Natural killer cell (primary cell): ENCODE data around the gene SEC24D. TPM values are rescaled to one million over a fixed set of nuclear protein-coding genes. Genes with fewer than 3 reads are reported as not detected.
A peak's percentile ranks its signal among the peaks of the same experiment; 100 is the strongest.

Source experiments
- ATAC-seq, 3 donors: fragments of 150-1000 bp in 2 of 3; fragments of 200-7000 bp in 1 of 3; cut with Tn5 transposase; 1 replicate in 1 of 3; 2 replicates in 2 of 3; pipeline ENCODE4 v1.10.0; 2021; ENCODE audit warnings: mild to moderate bottlenecking in 2 of 3, moderate library complexity in 2 of 3
- DNase-seq, 2 donors: peaks; one replicate each; pipeline versions ENCODE4 v3.0.0 to v3.0.0-alpha.2; 2013 to 2021; ENCODE audit warnings: mixed read lengths in 1 of 2
- H3K27ac ChIP-seq: one replicate; pipeline ENCODE4 v1.5.1; 2013; ENCODE audit warnings: mild to moderate bottlenecking, low read length
- H3K27me3 ChIP-seq: one replicate; pipeline ENCODE4 v1.6.1; 2013; ENCODE audit warnings: low read length; ENCODE audit not compliant: control insufficient read depth, insufficient read depth
- H3K36me3 ChIP-seq: one replicate; pipeline ENCODE4 v1.6.1; 2013; ENCODE audit warnings: low read length; ENCODE audit not compliant: control insufficient read depth, insufficient read depth
- H3K4me1 ChIP-seq: one replicate; pipeline ENCODE4 v1.6.1; 2013; ENCODE audit warnings: low read length; ENCODE audit not compliant: control insufficient read depth, insufficient read depth
- H3K4me3 ChIP-seq: one replicate; pipeline ENCODE4 v1.5.1; 2013; ENCODE audit warnings: low read length
- H3K9me3 ChIP-seq: one replicate; pipeline ENCODE4 v1.6.1; 2013; ENCODE audit warnings: low read length; ENCODE audit not compliant: control insufficient read depth, insufficient read depth
- H3K27ac Mint-ChIP-seq, 2 donors: one replicate each; pipeline ENCODE4 v1.8.0; 2022; ENCODE audit warnings: mild to moderate bottlenecking in 2 of 2, mixed read lengths in 2 of 2, moderate library complexity in 1 of 2
- H3K27me3 Mint-ChIP-seq, 2 donors: one replicate each; pipeline ENCODE4 v1.8.0; 2022; ENCODE audit warnings: low read depth in 2 of 2, mixed read lengths in 2 of 2
- H3K36me3 Mint-ChIP-seq: one replicate; pipeline ENCODE4 v1.8.0; 2022; ENCODE audit warnings: mixed read lengths
- H3K4me1 Mint-ChIP-seq, 2 donors: one replicate each; pipeline ENCODE4 v1.8.0; 2022; ENCODE audit warnings: mixed read lengths in 2 of 2
- H3K4me3 Mint-ChIP-seq: one replicate; pipeline ENCODE4 v1.8.0; 2022; ENCODE audit warnings: mild to moderate bottlenecking, moderate library complexity, mixed read lengths
- H3K9me3 Mint-ChIP-seq, 2 donors: one replicate each; pipeline ENCODE4 v1.8.0; 2022; ENCODE audit warnings: mixed read lengths in 2 of 2
- WGBS: methylation state at CpG from one replicate; pipeline ENCODE4 v1.1.7; 2013; ENCODE audit warnings: missing lambda C conversion rate; ENCODE audit not compliant: insufficient coverage; 5-methylcytosine and 5-hydroxymethylcytosine counted together
- intact Hi-C: fragments of 100-400 bp; cut with micrococcal nuclease; formaldehyde crosslinking; loops from one replicate; pipeline ENCODE4 v1.14.2; 2022
- total RNA-seq, 4 donors: library from RNA; stranded (reverse); fragments of 120-200 nt in 1 of 4; gene quantifications; one replicate each; pipeline versions ENCODE4 v1.2.3 to v1.2.4, GENCODE V29; 2013 to 2022
- TF ChIP-seq, protein P1 (sequence below): fragments of 200-600 bp; IDR thresholded peaks from one replicate; pipeline ENCODE4 v1.8.0; 2022; ENCODE audit warnings: antibody characterized with exemption

Gene SEC24D
- total RNA-seq, 3 donors from 2014 or later (not counting 1 experiment from before 2014, with no cell fraction given), result 32.7 to 50.2 (median 35.2) TPM

DNA sequence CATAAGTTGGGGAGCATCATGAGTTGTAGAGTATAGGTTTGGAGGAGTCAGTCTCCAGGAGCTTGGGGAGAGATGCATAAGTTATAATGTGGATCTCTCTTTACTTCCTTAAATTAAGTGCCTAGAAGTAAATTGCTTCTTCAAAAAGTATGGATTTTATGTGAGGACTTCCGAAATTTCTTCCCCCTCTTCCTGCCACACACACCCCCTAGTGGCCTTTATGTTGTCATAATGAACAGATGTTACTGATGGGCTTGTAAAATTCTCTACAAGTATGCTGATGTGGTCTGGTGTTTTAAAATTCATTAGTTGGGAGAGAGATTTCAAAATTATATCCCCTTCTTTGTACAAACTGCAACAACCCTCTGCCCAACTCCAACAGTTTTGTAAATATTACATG, 153.0 kb downstream of the SEC24D start:
- Mint-ChIP-seq H3K9me3 (no peaks in the 10 kb centered on the region), H3K27ac (no peak overlapping the region), H3K36me3 (no peaks in the 10 kb centered on the region), H3K27me3 (peaks cover 21 to 24% of the 10 kb centered on the region in 2 donors), H3K4me1 (peaks cover 21 to 26% of the 10 kb centered on the region in 2 donors), H3K4me3 (peak overlapping the region; percentile 42)
- ATAC-seq, result no peak
- intact Hi-C loops, result no loop called here
- peaks cover 4% of the 10 kb centered on the region for H3K4me1 ChIP-seq
- H3K9me3 ChIP-seq, result no peaks in the 10 kb centered on the region
- H3K27me3 ChIP-seq, result no peaks in the 10 kb centered on the region
- TF ChIP-seq, protein P1, sequence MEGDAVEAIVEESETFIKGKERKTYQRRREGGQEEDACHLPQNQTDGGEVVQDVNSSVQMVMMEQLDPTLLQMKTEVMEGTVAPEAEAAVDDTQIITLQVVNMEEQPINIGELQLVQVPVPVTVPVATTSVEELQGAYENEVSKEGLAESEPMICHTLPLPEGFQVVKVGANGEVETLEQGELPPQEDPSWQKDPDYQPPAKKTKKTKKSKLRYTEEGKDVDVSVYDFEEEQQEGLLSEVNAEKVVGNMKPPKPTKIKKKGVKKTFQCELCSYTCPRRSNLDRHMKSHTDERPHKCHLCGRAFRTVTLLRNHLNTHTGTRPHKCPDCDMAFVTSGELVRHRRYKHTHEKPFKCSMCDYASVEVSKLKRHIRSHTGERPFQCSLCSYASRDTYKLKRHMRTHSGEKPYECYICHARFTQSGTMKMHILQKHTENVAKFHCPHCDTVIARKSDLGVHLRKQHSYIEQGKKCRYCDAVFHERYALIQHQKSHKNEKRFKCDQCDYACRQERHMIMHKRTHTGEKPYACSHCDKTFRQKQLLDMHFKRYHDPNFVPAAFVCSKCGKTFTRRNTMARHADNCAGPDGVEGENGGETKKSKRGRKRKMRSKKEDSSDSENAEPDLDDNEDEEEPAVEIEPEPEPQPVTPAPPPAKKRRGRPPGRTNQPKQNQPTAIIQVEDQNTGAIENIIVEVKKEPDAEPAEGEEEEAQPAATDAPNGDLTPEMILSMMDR, result peak; percentile 12
- peak in 1 of 2 donors; percentile 9 for DNase-seq
- no CpG with 5 or more reads among the region's 1 CpG for WGBS
- no peak overlapping the region for H3K4me3 ChIP-seq
- no peak overlapping the region for H3K27ac ChIP-seq
- H3K36me3 ChIP-seq, result peaks cover under 1% of the 10 kb centered on the region

DNA sequence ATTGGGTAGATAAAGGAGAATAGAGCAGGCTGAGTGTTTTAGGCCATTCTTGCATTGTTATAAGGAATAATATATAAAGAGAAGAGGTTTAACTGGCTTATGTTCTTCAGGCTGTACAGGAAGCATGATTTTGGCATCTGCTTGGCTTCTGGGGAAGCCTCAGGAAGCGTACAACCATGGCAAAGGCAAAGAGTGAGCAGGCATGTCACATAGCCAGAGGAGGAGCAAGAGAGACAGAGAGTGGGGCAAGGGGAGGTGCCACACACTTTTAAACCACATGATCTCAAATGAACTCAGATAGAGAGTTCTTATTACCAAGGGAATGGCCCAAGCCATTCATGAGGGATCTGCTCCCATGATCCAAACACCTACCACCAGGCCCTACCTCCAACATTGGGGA, 155.1 kb downstream of the SEC24D start:
- peaks cover 21 to 24% of the 10 kb centered on the region in 2 donors for H3K27me3 Mint-ChIP-seq
- TF ChIP-seq, protein P1, result no peak
- Histone ChIP-seq H3K36me3 (no peaks in the 10 kb centered on the region), H3K9me3 (no peaks in the 10 kb centered on the region), H3K27ac (no peak overlapping the region), H3K27me3 (no peaks in the 10 kb centered on the region), H3K4me1 (peaks cover 4% of the 10 kb centered on the region), H3K4me3 (no peak overlapping the region)
- H3K9me3 Mint-ChIP-seq, result no peaks in the 10 kb centered on the region
- H3K27ac Mint-ChIP-seq, result no peak overlapping the region
- peaks cover 9 to 12% of the 10 kb centered on the region in 2 donors for H3K4me1 Mint-ChIP-seq
- intact Hi-C loops, result no loop called here
- DNase-seq, result no peak
- no peak for ATAC-seq
- H3K36me3 Mint-ChIP-seq, result no peaks in the 10 kb centered on the region
- H3K4me3 Mint-ChIP-seq, result no peak overlapping the region
- WGBS, result 100% methylated on average over 1 of the region's 1 CpG

DNA sequence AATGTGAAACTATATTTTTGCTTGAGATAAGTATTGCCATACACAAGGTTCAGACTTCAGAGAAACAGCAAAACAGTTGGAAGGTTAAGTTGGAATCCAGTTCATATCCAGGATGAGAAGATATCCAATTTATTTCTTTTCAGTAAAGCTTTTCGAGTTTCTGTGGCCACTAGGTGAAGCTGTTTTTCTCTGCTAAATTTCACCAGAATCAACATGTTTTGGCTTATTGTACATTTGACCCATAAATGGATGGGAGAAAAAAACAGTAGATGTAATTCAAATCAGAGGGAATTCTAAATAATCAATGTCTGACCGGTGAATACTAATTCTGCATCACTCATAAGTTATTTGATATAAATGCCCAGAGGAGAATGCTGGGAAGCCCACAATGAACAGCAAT, 159.8 kb downstream of the SEC24D start:
- Mint-ChIP-seq H3K27me3 (peaks cover 17 to 23% of the 10 kb centered on the region in 2 donors), H3K4me3 (no peak overlapping the region), H3K4me1 (no peaks in the 10 kb centered on the region), H3K36me3 (no peaks in the 10 kb centered on the region), H3K27ac (no peak overlapping the region), H3K9me3 (no peaks in the 10 kb centered on the region)
- WGBS, result 73% methylated on average over 2 of the region's 2 CpGs
- TF ChIP-seq, protein P1, result no peak
- no peaks in the 10 kb centered on the region for H3K9me3 ChIP-seq
- no peaks in the 10 kb centered on the region for H3K27me3 ChIP-seq
- H3K36me3 ChIP-seq, result no peaks in the 10 kb centered on the region
- intact Hi-C loops, result no loop called here
- no peak overlapping the region for H3K27ac ChIP-seq
- no peak overlapping the region for H3K4me3 ChIP-seq
- DNase-seq (no peak), ATAC-seq (no peak)
- no peaks in the 10 kb centered on the region for H3K4me1 ChIP-seq

Other genes with a start within 250 kb of the SEC24D start
- 10 to 100 TPM; 50.2 to 57.5 (median 51.9) TPM for gene METTL14, start 150.7 kb downstream of the SEC24D start, total RNA-seq
- gene SYNPO2, start 52.7 kb upstream of the SEC24D start, total RNA-seq, result under 1 TPM; 0.18 to 0.85 (median 0.56) TPM